Panc1 (cell line): Measurements from ENCODE around the gene ACOX3. TPM values are rescaled to one million over a fixed set of nuclear protein-coding genes. Genes with fewer than 3 reads are reported as not detected.
A peak's percentile ranks its signal among the peaks of the same experiment; 100 is the strongest.

Source experiments
- ATAC-seq: fragments of 200-7000 bp; cut with Tn5 transposase; 2 replicates; pipeline ENCODE4 v1.9.1; 2020; ENCODE audit warnings: mild to moderate bottlenecking, moderate library complexity
- BruUV-seq: library from RNA; stranded (reverse); fragments of 400-500 nt; replicated peaks from 2 replicates; lab custom pipeline; 2021; lab: Mats Ljungman, UMichigan
- CTCF ChIA-PET: fragments of 300-600 bp; sonication (Branson Sonifier 250); formaldehyde crosslinking; loops from one replicate; lab custom pipeline; 2022; ENCODE audit warnings: antibody characterized with exemption; lab: Charles Lee
- POLR2A ChIA-PET: fragments of 300-600 bp; sonication (Branson Sonifier 250); formaldehyde crosslinking; loops from one replicate; lab custom pipeline; 2022; ENCODE audit warnings: antibody characterized with exemption; lab: Charles Lee
- DNase-seq: peaks from one replicate; pipeline ENCODE4 v3.0.0-alpha.2; 2010; ENCODE audit warnings: low read depth, low spot score
- H3K27ac ChIP-seq: 2 replicates; pipeline ENCODE4 v1.5.1; 2011; ENCODE audit warnings: mild to moderate bottlenecking, low read length, inconsistent platforms
- H3K27me3 ChIP-seq: fragments of 200-500 bp; sonication (Bioruptor generic); 2 replicates; pipeline ENCODE4 v1.6.0; 2014; ENCODE audit warnings: low read length, inconsistent platforms; ENCODE audit not compliant: control insufficient read depth, insufficient read depth
- H3K36me3 ChIP-seq: fragments of 200-500 bp; sonication (Bioruptor generic); 2 replicates; pipeline ENCODE4 v1.5.1; 2014; ENCODE audit warnings: inconsistent platforms, mild to moderate bottlenecking, low read length, moderate library complexity; ENCODE audit not compliant: control insufficient read depth, insufficient read depth
- H3K4me1 ChIP-seq: 2 replicates; pipeline ENCODE4 v1.5.1; 2011; ENCODE audit warnings: inconsistent platforms, mild to moderate bottlenecking, low read length, moderate library complexity; ENCODE audit not compliant: control insufficient read depth, insufficient read depth
- H3K4me3 ChIP-seq, 2 experiments: 2 replicates each; pipeline ENCODE4 v1.5.1; 2011 to 2012; ENCODE audit warnings: low read depth in 2 of 2, low read length in 2 of 2, mild to moderate bottlenecking in 2 of 2, inconsistent platforms in 1 of 2, moderate library complexity in 1 of 2
- H3K9me3 ChIP-seq: fragments of 200-500 bp; sonication (Bioruptor generic); 2 replicates; pipeline ENCODE4 v1.5.1; 2014; ENCODE audit warnings: low read depth, mild to moderate bottlenecking, inconsistent platforms, low read length, moderate library complexity; ENCODE audit not compliant: control insufficient read depth, insufficient read depth
- CTCF ChIP-seq: fragments of 450-650 bp; IDR thresholded peaks from 2 replicates; pipeline ENCODE4 v1.5.1; 2017; ENCODE audit warnings: mild to moderate bottlenecking
- POLR2AphosphoS5 ChIP-seq: IDR thresholded peaks from 2 replicates; pipeline ENCODE4 v1.6.1; 2012; ENCODE audit warnings: mild to moderate bottlenecking, low read depth, low read length, moderate library complexity
- REST ChIP-seq, 2 experiments: IDR thresholded peaks; 2 replicates each; pipeline ENCODE4 v1.6.1; 2011 to 2012; ENCODE audit warnings: low read depth in 2 of 2, control low read depth in 1 of 2, low read length in 1 of 2, mild to moderate bottlenecking in 1 of 2, moderate library complexity in 1 of 2; ENCODE audit not compliant: insufficient read depth in 1 of 2
- SIN3A ChIP-seq: IDR thresholded peaks from 2 replicates; pipeline ENCODE4 v1.6.1; 2012; ENCODE audit warnings: low read depth, mild to moderate bottlenecking, low read length, moderate library complexity, borderline replicate concordance; ENCODE audit not compliant: insufficient read depth
- TCF7L2 ChIP-seq: IDR thresholded peaks from 2 replicates; pipeline ENCODE4 v1.6.1; 2011; ENCODE audit warnings: mild to moderate bottlenecking, low read depth, low read length, inconsistent platforms
- in situ Hi-C: cut with HindIII; loops from 2 replicates; pipeline ENCODE4 v1.10.0; 2016; ENCODE audit warnings: low sequenced_read_pairs, low pct_unique_long_range_greater_than_20kb
- intact Hi-C: fragments of 100-400 bp; cut with micrococcal nuclease; formaldehyde crosslinking; loops from one replicate; pipeline ENCODE4 v1.10.0; 2022; ENCODE audit not compliant: unreplicated experiment
- total RNA-seq: library from RNA; stranded (reverse); gene quantifications from one replicate; pipeline ENCODE4 v1.2.1, GENCODE V29; 2021; ENCODE audit not compliant: unreplicated experiment

The ACOX3 gene
- total RNA-seq, 1 experiment from 2014 or later: 15.4 TPM

- H3K27me3 ChIP-seq: no peaks in the 10 kb centered on the region
- H3K36me3 ChIP-seq: no peaks in the 10 kb centered on the region
- no peak overlapping the region for H3K27ac ChIP-seq
- DNase-seq: no peak
- CTCF ChIA-PET: interaction anchor here (1.0 kb wide), 1 partner anchor 168 kb away, joined by 3 read pairs; no protein-coding TSS in a partner anchor
- no peak for ATAC-seq
- in situ Hi-C loops: no loop called here
- POLR2A ChIA-PET: no interaction called here
- no peaks in the 10 kb centered on the region for H3K4me1 ChIP-seq
- H3K9me3 ChIP-seq: no peaks in the 10 kb centered on the region
- intact Hi-C loops: no loop called here
- BruUV-seq: no TSS peak
- TF ChIP-seq REST (IDR thresholded peaks at IDR 0.05; ENCODE audit: insufficient read depth in 1 of 2, low read depth in 2 of 2, low read length in 1 of 2) (no peak), POLR2AphosphoS5 (no peak), SIN3A (no peak), CTCF (no peak), TCF7L2 (no peak)
- H3K4me3 ChIP-seq: no peak overlapping the region
Observed at GRCh38 chr4:8410066-8410625, 30.4 kb downstream of the ACOX3 start.

GRCh38 chr4:8409264-8410065 is 31.1 kb downstream of the ACOX3 start:
- BruUV-seq: no TSS peak
- H3K27me3 ChIP-seq: no peaks in the 10 kb centered on the region
- TF ChIP-seq TCF7L2 (no peak), REST (IDR thresholded peaks at IDR 0.05; ENCODE audit: insufficient read depth in 1 of 2, low read depth in 2 of 2, low read length in 1 of 2) (no peak), POLR2AphosphoS5 (no peak), SIN3A (no peak), CTCF (no peak)
- H3K4me1 ChIP-seq: no peaks in the 10 kb centered on the region
- ChIA-PET POLR2A (no interaction called here), CTCF (no interaction called here)
- no peak for DNase-seq
- H3K4me3 ChIP-seq: no peak overlapping the region
- H3K9me3 ChIP-seq: no peaks in the 10 kb centered on the region
- H3K36me3 ChIP-seq: no peaks in the 10 kb centered on the region
- H3K27ac ChIP-seq: no peak overlapping the region
- intact Hi-C loops (loop anchor here (10.0 kb wide), 1 partner anchor 235 kb away; no protein-coding TSS in a partner anchor), in situ Hi-C loops (no loop called here)
- ATAC-seq: peak; percentile 76
